ENCODE data around the gene PAX5.

PAX5 gene

DNA sequence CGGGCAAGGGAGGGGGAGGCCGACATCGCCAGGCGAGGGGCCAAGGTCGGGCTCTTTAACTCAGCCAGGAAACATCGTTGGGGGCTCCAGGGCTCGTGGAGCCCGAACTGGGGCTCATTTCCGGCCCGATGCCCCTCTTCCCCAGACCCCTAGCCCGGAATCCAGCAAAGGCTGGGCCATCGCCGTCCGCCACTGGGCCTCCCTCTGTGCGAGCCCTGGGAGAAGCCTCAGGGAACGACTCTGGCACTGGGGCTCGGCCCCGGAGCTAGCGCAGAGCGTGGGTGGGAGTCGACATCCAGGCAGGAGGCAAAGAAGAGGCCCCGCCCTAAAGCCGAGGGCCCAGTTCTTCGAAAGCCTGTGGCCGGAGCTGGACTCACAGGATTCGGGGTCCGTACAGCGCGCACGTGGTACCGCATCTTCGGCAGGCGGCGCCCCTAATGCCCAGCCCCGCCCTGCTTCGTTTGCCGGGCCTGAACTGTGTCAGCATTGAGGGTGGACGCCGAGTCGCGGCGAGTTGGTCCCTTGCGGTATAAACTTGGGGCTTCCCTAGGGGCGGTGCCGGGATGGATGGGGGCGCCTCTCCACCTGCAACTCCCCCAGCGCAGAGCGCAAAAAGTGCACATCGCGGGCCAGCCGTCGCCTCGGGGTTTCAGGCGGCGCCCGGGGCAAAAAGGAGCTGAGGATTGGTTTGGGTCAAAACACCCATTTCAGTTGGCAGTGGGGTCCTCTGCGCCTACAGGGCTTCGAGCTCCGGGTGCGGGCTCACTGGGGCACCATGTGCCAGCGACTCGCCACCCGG, 3.6 kb upstream of the PAX5 start:
- DNase-seq, result no peak

DNA sequence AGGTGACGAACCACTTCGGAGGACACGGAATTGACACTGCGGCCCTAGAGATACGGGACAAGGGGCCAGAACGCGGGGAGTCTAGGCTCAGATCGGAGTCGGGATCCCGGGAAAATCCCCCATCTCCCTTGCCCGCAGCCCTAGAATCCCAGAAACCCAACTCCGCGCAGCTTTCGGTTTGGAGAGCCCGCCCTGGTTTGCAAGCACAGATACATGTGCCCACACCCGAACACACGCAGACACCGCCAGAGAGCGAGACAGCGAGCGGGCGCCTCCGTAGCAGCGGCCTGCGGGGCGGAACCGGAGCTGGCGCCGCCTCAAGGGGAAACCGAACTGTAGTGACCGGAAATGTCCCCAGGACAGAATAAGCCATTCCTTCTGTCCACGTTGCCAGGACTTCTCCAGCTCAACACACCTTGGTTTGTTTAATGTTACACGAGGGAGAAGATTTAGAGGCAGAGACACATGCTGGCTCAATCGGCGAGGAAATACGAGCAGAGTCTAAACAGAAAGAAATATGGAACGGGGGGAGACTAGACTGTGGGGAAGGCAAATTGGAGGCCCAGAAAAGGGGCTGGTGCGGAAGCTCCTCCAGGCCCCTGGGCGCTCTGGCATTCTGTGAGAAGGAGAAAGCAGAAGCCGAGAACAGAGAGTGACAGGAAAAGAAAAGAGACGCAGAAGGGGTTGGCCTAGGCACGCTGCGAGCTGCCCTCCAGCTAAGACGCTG, 2.9 kb upstream of the PAX5 start:
- peak in 1 of 51 donors; percentile 11 for DNase-seq

DNA sequence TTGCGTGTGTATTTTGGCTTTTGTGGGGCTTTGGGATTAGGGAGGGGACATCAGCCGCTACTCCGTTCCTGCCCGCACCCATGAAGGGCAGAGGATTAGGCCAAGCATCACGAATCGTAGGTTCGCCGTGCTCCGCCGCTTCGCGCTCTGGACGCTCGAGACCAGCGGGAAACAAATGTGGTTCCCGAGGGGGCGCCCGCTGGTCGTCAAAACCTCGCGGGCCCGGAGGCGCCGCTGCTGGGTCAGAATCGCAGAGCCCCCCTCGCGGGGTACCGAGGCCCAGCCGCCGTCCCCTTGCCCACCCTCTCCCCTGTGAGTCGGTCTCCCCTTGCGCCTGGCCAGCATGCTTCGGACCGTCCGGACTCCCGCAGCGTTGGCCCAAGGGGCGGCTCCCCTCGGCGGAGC, 2.3 kb upstream of the PAX5 start:
- DNase-seq, result no peak

- no peak for DNase-seq
These were observed 1.7 kb upstream of the PAX5 start for GRCh38 chr9:37035648-37036370.

DNA sequence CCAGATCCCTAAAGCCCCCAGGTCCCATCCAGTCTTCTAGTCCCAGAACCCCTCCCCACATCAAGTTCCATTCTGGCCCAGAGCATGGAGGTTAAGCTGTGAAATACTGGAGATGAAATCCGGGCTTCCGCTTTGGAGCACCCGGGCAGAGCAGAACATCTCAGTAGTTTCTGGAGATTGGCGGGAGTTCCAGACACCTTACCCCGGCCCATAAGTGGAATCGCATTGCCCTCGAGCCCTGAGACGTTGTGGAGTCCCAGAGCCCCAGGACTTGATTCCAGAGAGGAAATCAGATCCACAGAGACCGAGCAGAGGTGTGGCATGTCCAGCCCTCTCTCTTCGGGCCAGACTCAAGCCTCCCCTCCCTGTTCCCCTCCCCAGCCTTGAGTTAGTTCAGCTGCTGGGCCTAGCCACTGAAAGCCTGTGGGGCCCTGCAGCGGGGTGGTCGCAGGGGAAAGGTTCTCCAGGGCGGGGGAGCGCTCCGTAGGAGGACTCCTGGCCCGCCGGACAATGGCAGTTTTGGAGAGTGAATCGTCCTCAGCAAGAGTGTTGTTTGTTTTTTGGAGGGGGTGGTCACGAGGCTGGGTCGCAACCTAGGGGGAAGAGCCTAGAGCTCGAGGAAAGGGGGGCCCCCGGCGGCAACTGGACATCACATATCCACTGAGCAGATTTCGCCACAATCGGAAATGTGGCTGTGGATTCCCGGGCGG, 1.0 kb upstream of the PAX5 start:
- no peak for DNase-seq

GRCh38 chr9:37034305-37034937, 353 bp upstream of the PAX5 start:
- no peak for DNase-seq

- DNase-seq, result no peak
These were observed 927 bp downstream of the PAX5 start for GRCh38 chr9:37033141-37033540.

- DNase-seq, result no peak
These were observed 1.4 kb downstream of the PAX5 start for GRCh38 chr9:37032713-37033112.

DNA sequence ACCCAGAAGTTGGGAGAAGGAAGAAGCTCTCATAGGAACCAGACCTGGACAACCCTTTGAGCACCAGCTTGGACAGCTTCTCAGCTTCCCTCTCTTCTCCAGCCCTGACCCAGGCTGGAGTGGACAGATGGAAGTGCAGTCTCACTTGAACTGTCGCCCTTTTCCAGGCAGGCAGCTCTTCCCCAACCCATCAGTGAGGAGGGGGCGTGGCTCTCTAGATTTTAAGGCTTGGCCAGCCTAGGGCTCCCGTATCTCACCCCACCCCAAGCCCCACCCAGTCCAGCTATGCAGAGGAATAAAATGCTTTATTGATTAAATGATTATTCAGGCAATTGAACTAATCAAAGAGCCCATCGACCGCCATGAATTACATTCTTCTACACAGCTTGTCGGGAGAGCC, 2.2 kb downstream of the PAX5 start:
- DNase-seq, result no peak

DNA sequence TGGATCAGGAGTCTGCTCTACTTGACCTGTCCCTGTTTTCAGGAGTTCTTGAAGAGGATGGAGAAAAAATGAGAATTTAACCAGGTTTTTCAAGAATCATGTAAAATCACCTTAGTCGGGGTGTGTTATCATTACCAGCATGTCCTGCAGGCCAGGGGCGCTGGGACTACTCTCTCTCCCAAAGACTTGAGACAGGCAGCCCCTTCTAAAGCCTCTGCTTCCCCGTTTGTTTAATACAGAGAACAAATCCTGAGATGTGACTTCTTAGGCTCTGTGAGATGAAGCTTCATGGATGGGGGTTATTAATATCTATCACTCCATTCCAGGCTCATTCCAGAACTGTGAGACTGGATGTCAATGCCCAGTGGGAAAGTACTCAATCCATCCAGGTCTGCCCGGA, 3.0 kb downstream of the PAX5 start:
- no peak for DNase-seq

GRCh38 chr9:37030611-37030939, 3.5 kb downstream of the PAX5 start:
- no peak for DNase-seq

GRCh38 chr9:37029776-37030610, 4.1 kb downstream of the PAX5 start:
- no peak for DNase-seq

- no peak for DNase-seq
These were observed 4.7 kb downstream of the PAX5 start for GRCh38 chr9:37029304-37029775.

- DNase-seq, result no peak
These were observed 5.5 kb downstream of the PAX5 start for GRCh38 chr9:37028420-37029031.

DNA sequence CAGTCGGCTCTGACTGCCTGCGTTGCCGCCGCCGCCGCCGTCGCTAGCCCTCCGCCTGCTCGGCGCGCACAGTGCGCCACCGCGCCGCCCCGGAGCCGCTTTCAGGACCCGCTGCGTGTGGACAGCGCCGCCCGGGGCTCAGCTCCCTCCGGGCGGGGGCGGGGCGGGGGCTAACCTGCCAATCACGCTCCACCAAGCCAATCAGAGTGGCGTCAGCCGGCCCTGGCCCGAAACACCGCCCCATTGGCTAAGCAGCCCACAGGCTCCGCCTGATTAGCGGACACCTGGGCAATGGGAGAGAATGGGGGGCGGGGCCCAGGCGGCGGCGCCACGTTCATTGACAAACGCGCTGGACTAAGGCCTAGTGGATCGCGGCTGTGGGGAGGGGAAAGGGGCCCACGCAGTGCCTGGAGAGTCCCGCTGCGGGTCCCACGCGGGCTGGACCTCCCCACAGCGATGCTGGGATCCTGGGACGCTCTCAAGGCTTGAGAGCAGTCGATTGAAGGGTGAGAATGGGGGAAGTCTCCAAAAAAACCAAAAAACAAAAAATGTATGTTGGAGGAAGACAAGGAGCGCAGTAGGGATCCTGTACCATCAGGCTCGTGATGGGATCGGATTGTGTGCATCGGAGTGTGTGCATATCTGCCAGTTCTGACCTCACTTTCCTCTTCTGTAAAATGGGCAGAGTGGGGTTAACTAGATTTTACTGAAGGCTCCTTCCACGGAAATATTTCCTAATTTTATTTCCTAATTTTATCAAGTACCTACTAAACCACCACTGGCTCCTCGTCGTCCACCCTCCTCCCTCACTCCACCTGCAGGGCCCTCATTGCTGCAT, 6.3 kb downstream of the PAX5 start:
- peak in 47 of 51 donors; percentile 3 to 81 (median 58) for DNase-seq

- DNase-seq, result no peak
These were observed 7.0 kb downstream of the PAX5 start for GRCh38 chr9:37026931-37027581.

DNA sequence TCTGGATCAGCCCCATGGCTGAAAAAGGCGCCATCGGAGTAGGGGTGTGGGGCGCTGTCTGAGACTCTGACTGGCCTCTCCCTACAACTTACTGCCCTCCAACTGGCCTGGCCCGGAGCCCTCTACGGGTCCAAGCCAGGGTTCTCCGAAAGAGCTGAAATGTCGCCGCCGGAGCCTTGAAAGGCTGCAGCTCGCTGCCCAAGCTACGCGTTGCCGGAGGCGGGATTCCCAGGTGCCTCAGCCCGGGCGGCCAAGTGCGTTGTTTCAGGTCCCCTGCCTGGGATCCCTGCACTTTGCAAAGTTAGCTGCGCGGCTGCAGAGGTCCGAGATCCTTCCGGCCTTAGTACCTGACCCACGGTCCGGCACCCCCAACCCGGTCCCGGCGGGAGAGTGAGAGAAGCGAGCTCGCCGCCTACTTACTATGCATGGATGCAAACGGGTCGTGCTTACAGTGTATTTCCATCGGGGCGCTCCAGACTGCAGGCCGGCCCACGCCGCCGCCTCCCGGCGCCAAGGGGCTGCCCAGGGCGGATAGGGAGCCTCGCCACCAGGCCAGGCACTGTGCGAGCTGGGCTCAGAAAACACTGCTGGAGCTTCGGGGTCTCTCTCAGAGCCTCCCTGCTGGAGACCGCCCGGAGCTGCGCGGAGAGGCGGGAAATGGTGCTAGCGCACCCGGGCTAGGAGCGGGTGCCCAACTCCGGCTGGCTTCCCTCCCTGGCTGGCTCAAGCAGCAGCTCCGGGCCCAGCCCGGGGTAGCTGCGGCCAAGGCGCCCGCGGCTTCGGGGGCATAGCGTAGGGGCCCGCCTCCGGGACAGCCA, 7.7 kb downstream of the PAX5 start:
- DNase-seq, result no peak

GRCh38 chr9:37025823-37026112, 8.3 kb downstream of the PAX5 start:
- no peak for DNase-seq

All from hypothalamus (tissue), 51 donors.